Duodenal mucosa (tissue), 2 donors: Measurements from ENCODE around the gene CIB4.

Experiments
- H3K27ac ChIP-seq: one replicate; pipeline ENCODE4 v1.7.0; 2013; ENCODE audit warnings: low read depth, low read length
- H3K27me3 ChIP-seq, 2 donors: one replicate each; pipeline ENCODE4 v1.7.0; 2013; ENCODE audit warnings: low read length in 2 of 2, control low read depth in 1 of 2; ENCODE audit not compliant: insufficient read depth in 2 of 2, control insufficient read depth in 1 of 2
- H3K36me3 ChIP-seq, 2 donors: one replicate each; pipeline ENCODE4 v1.7.0; 2013; ENCODE audit warnings: low read length in 2 of 2, control low read depth in 1 of 2; ENCODE audit not compliant: insufficient read depth in 2 of 2, control insufficient read depth in 1 of 2
- H3K4me1 ChIP-seq, 2 donors: one replicate each; pipeline ENCODE4 v1.7.0; 2013; ENCODE audit warnings: low read length in 2 of 2, control low read depth in 1 of 2; ENCODE audit not compliant: insufficient read depth in 2 of 2, control insufficient read depth in 1 of 2
- H3K4me3 ChIP-seq, 2 donors: one replicate each; pipeline ENCODE4 v1.7.0; 2013; ENCODE audit warnings: low read length in 2 of 2, low read depth in 1 of 2
- H3K9ac ChIP-seq, 2 donors: one replicate each; pipeline ENCODE4 v1.7.0; 2013; ENCODE audit warnings: low read length in 2 of 2, low read depth in 1 of 2
- H3K9me3 ChIP-seq, 2 donors: one replicate each; pipeline ENCODE4 v1.7.0; 2013; ENCODE audit warnings: low read length in 2 of 2, control low read depth in 1 of 2; ENCODE audit not compliant: control insufficient read depth in 1 of 2

The CIB4 gene

GRCh38 chr2:26555246-26556133 is 85.7 kb downstream of the CIB4 start:
- H3K27me3 ChIP-seq: peaks cover 17 to 26% of the 10 kb centered on the region in 2 donors
- no peak overlapping the region for H3K4me3 ChIP-seq
- no peaks in the 10 kb centered on the region for H3K36me3 ChIP-seq
- H3K4me1 ChIP-seq: no peaks in the 10 kb centered on the region
- H3K9ac ChIP-seq: no peak overlapping the region
- no peak overlapping the region for H3K27ac ChIP-seq
- H3K9me3 ChIP-seq: no peaks in the 10 kb centered on the region

DNA sequence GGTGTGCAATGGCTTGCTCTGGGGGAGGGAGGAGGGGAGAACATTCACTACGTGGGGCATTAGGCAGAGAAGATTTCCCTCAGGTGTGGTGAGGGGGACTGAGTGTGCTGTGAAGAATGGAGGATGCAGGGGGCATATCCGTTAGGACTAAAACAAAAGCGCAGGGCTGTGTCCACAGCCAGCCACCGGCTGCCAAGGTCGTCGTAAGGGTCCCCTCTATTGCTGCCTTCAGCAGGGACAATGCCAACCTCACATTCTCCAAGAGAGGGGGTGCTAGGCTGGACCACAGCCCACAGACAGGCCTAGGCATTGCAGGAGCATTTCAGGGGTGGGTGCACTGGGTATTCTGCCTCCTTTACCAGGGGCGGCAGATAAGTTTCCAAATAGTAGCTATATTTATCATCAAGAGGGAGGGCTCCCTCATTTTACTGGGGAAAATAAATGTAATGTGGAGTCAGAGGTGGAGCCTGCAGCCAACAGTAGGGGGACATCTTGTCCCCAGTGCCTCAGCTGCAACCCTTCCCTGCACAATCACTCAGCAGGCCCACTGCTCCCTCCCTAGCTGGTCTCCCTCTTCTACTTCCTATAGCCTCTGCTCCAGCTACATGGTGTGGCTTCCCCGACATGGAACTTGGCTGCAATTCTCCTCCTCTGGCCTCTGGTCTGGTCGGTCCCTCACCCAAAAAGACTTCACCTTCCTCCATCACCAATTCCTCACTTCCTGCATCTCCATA is 88.4 kb downstream of the CIB4 start:
- Histone ChIP-seq H3K9ac (no peak overlapping the region), H3K9me3 (no peaks in the 10 kb centered on the region), H3K36me3 (no peaks in the 10 kb centered on the region), H3K4me1 (no peaks in the 10 kb centered on the region), H3K4me3 (no peak overlapping the region), H3K27ac (no peak overlapping the region), H3K27me3 (peaks cover 2 to 6% of the 10 kb centered on the region in 2 donors)

DNA sequence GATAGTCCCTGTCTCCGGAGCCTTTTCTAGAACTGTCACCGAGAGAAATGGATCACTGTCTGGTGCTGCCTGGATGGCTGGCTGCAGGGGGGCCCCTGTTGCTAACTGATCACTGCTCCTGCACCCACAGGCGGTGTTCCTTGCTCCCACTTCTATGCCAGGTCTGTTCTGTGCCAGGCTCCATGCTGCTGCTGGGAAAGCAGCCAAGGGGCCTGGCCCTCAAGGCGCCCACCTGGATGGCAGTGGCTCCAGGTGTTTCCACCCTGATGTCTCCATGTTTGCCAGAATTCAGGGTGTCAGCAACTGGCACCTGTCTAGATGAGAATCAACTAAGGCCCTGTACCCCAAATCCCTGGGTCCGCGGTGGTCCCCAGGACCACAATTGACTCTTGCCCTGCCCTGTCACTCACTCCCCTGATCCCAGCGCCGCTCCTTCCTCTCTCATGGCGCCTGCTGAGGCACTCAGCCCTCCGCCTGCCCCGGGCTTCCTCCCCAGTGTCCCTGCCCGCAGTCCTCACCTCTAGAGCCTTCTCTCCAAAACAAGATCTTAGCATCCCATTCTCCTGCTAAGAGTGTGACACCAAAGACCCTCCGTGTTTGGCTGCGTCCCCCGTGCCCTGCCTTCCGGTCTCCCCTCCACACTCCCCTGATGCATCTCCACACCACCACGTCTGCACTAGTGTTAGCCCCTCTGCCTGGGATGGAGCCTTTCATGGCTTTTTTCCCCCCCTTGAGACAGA is 90.7 kb downstream of the CIB4 start:
- Histone ChIP-seq H3K27ac (no peak overlapping the region), H3K4me3 (no peak overlapping the region), H3K36me3 (no peaks in the 10 kb centered on the region), H3K27me3 (peaks cover 0 to 2% of the 10 kb centered on the region in 2 donors), H3K4me1 (no peaks in the 10 kb centered on the region), H3K9me3 (no peaks in the 10 kb centered on the region), H3K9ac (no peak overlapping the region)

DNA sequence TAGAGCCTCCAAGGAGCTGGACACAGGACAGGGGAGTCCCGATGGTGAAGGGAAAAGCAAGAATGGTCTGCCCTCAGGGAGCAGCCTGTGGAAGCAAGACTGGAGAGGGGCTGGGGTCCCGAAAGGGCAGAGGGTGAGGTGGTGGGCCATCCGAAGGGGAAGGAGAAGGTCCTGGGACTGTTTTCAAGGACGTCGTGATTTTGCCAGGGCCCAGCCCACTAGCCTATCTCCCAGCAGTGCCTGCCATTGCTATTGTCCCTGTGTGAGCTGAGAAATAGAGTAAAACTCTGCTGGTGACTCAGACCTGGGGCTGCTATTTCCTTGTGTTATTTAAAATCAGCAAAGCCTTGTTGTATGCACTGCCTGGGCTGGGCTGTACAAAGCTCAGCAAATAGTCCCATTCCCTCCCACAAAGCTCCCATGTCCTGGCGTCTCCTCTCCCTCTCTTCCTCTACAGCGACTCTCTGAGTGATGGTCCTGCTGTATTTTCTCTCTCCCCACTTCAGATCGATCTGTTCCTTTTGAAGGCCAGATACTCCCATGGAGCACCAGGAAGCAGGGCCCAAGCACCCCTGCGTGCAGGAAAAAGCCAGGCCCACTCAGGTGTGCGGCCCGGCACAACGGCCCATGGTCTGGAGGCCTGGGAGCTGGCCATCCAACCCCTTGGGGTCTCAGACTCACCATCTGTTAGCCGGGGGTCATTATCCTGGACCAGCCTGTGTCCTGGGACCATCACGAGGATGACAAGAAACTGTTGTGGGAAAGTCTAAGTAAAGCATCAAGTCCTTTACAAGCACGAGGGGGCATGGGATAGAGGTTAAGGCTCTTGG is 98.3 kb downstream of the CIB4 start:
- no peak overlapping the region for H3K4me3 ChIP-seq
- peaks cover 0 to 4% of the 10 kb centered on the region in 2 donors for H3K27me3 ChIP-seq
- H3K9ac ChIP-seq: no peak overlapping the region
- no peaks in the 10 kb centered on the region for H3K36me3 ChIP-seq
- H3K27ac ChIP-seq: no peak overlapping the region
- H3K4me1 ChIP-seq: no peaks in the 10 kb centered on the region
- no peaks in the 10 kb centered on the region for H3K9me3 ChIP-seq

- peaks cover 0 to 4% of the 10 kb centered on the region in 2 donors for H3K27me3 ChIP-seq
- no peaks in the 10 kb centered on the region for H3K4me1 ChIP-seq
- H3K36me3 ChIP-seq: no peaks in the 10 kb centered on the region
- H3K4me3 ChIP-seq: no peak overlapping the region
- H3K9ac ChIP-seq: no peak overlapping the region
- H3K27ac ChIP-seq: no peak overlapping the region
- H3K9me3 ChIP-seq: no peaks in the 10 kb centered on the region
These were observed 99.0 kb downstream of the CIB4 start for GRCh38 chr2:26542194-26542455.

DNA sequence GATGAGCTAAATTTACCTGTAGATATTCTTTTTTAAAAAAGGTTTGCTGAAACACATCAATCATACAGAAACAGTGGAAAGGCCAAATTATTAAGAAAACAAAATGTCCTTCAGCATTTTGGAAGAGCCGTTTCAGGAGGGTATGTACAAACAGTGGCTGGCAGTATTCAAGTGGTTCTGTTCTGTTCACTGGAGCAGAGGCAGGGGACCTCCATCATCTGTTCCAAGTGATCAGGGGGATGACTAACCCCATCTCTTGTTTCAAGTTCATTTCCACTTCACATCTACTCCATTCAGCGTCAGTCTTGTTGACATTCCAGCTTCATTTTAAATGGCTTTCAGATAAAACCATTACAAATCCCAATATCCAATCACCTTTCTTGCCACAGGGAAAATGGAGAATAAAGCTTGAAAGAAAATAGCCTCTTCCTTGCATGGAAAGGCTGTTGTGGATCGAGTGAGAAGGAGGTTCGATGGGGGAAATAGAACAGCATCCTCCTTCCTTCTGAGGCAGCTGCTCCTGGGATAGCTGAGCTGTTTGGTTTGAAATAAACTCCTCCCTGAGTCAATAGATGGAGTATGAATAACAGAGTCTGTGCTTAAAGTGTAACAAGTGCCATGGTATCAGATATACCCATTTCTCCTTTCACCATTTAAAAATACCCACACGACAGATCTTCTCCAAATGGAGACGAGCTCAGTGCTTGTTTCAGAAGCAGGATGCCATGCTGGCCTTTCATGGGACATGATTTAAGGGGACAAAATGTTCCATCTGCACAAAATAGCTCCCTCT is 99.6 kb downstream of the CIB4 start:
- Histone ChIP-seq H3K9ac (no peak overlapping the region), H3K27me3 (peaks cover 0 to 4% of the 10 kb centered on the region in 2 donors), H3K4me3 (no peak overlapping the region), H3K36me3 (no peaks in the 10 kb centered on the region), H3K27ac (no peak overlapping the region), H3K4me1 (no peaks in the 10 kb centered on the region), H3K9me3 (no peaks in the 10 kb centered on the region)

GRCh38 chr2:26540961-26541360 is 100.2 kb downstream of the CIB4 start:
- H3K4me3 ChIP-seq: no peak overlapping the region
- no peaks in the 10 kb centered on the region for H3K4me1 ChIP-seq
- H3K9ac ChIP-seq: no peak overlapping the region
- no peaks in the 10 kb centered on the region for H3K9me3 ChIP-seq
- H3K27me3 ChIP-seq: peaks cover 0 to 4% of the 10 kb centered on the region in 2 donors
- H3K36me3 ChIP-seq: no peaks in the 10 kb centered on the region
- no peak overlapping the region for H3K27ac ChIP-seq

DNA sequence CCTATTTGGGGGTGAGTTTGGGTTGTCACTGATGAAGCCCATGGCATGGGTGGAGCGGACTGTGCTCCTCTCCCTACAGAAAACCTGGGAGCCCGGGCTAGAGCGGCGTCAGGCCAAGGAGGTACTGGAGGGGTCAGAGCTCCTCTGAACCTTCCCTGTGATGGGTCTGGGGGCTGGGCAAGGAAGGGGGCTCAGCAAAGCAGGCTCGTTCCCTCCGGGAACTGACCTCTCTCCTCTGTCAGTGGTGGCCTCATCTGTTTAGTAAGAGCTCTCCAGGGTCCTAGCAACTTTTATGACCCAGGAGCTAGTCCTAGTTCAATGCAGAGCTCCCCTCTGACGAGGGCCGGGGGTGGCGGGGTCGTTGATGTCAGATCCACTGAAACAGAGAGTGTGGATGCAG is 100.9 kb downstream of the CIB4 start:
- Histone ChIP-seq H3K27ac (no peak overlapping the region), H3K9ac (no peak overlapping the region), H3K4me3 (no peak overlapping the region), H3K27me3 (peaks cover 0 to 4% of the 10 kb centered on the region in 2 donors), H3K4me1 (no peaks in the 10 kb centered on the region), H3K9me3 (no peaks in the 10 kb centered on the region), H3K36me3 (no peaks in the 10 kb centered on the region)

DNA sequence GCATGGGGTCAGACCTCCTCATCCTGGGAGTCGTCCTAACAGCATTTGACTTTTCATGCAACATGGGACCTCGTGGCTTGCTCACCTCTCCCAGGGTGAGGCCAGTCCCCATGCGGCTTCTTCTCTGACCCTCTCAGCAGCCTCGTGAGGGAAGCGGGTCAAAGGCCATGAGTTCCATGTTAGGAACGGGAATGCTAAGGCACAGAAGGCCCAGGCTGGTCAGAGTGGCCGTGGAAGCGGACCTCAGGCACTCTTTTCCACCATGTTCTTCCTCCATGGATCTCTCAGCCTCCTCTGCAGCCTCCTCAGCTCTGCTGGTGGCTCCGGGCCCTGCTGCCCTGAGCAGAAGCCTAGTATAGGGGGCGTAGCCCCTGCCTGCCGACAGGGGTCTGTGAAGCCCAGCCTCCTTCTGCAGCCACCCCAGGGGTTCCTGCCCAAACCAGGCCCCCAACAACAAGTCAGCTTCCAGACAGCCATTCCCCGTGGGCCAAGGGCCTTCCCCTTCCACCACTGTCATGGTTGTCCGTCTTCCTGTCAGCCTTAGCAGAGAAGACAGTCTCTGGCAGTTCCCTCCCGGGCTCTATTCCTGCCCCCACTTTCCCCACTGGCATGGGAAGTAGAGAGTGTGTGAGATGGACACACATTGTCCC is 103.2 kb downstream of the CIB4 start:
- H3K4me3 ChIP-seq: no peak overlapping the region
- H3K9me3 ChIP-seq: no peaks in the 10 kb centered on the region
- no peaks in the 10 kb centered on the region for H3K36me3 ChIP-seq
- H3K4me1 ChIP-seq: no peaks in the 10 kb centered on the region
- no peak overlapping the region for H3K27ac ChIP-seq
- H3K9ac ChIP-seq: no peak overlapping the region
- peaks cover 0 to 4% of the 10 kb centered on the region in 2 donors for H3K27me3 ChIP-seq
